SK-N-SH (cell line): ENCODE measurements around the gene ACSL3.

Experiments used
- CTCF ChIP-seq: fragments of 200-600 bp; sonication (generic); IDR thresholded peaks from 2 replicates; pipeline ENCODE4 v1.6.1; 2017; ENCODE audit warnings: antibody characterized with exemption, mild to moderate bottlenecking, moderate library complexity
- EP300 ChIP-seq, 2 experiments: IDR thresholded peaks; 2 replicates each; pipeline versions ENCODE4 v1.4.0 to v1.6.1; 2012; ENCODE audit warnings: borderline replicate concordance in 1 of 2, low read depth in 1 of 2, low read length in 1 of 2
- EZH2phosphoT487 ChIP-seq: fragments of 200-600 bp; sonication (generic); IDR thresholded peaks from 2 replicates; pipeline ENCODE4 v1.6.1; 2017; ENCODE audit warnings: low read depth, mixed run types, mild to moderate bottlenecking, antibody characterized with exemption, moderate library complexity, borderline replicate concordance
- FOSL2 ChIP-seq: IDR thresholded peaks from 2 replicates; pipeline ENCODE4 v1.4.0; 2012; ENCODE audit warnings: low read depth, mild to moderate bottlenecking, moderate library complexity, borderline replicate concordance
- FOXJ3 ChIP-seq: sonication (generic); formaldehyde crosslinking; IDR thresholded peaks from 2 replicates; pipeline ENCODE4 v1.5.1; 2020; ENCODE audit warnings: mild to moderate bottlenecking, missing genetic modification reagents
- MEF2A ChIP-seq: IDR thresholded peaks from 2 replicates; pipeline ENCODE4 v1.4.0; 2012; ENCODE audit warnings: low read depth, borderline replicate concordance
- NRF1 ChIP-seq: IDR thresholded peaks from 2 replicates; pipeline ENCODE4 v1.6.1; 2012; ENCODE audit warnings: low read depth, mild to moderate bottlenecking, low read length
- POLR2AphosphoS5 ChIP-seq: IDR thresholded peaks from 2 replicates; pipeline ENCODE4 v1.6.1; 2012; ENCODE audit warnings: low read depth, low read length
- RAD21 ChIP-seq: IDR thresholded peaks from 2 replicates; pipeline ENCODE4 v1.6.1; 2012; ENCODE audit warnings: mild to moderate bottlenecking, low read length
- REST ChIP-seq: IDR thresholded peaks from 2 replicates; pipeline ENCODE4 v1.6.1; 2012; ENCODE audit warnings: mild to moderate bottlenecking, low read depth, low read length, moderate library complexity
- RFX5 ChIP-seq: IDR thresholded peaks from 2 replicates; pipeline ENCODE4 v1.6.1; 2012; ENCODE audit warnings: mild to moderate bottlenecking, improper control_type of control experiment, low read length
- TAF1 ChIP-seq: IDR thresholded peaks from 2 replicates; pipeline ENCODE4 v1.6.1; 2012; ENCODE audit warnings: low read depth, mild to moderate bottlenecking, low read length, moderate library complexity, borderline replicate concordance
- USF2 ChIP-seq: fragments of 150-350 bp; IDR thresholded peaks from 2 replicates; pipeline ENCODE4 v1.6.1; 2017; ENCODE audit warnings: antibody characterized with exemption, low read length, low read depth, borderline replicate concordance

- TF ChIP-seq POLR2AphosphoS5 (no peak), NRF1 (no peak), CTCF (no peak), FOSL2 (no peak), REST (no peak), EZH2phosphoT487 (no peak), TAF1 (no peak), USF2 (no peak), EP300 (IDR thresholded peaks at IDR 0.05; ENCODE audit: borderline replicate concordance in 1 of 2, low read depth in 1 of 2, low read length in 1 of 2) (no peak), FOXJ3 (CRISPR knock-in tag) (no peak), RFX5 (no peak), MEF2A (no peak), RAD21 (no peak)
Measured at GRCh38 chr2:222897898-222898297, 37.1 kb downstream of the ACSL3 start.
